K562 (cell line): Measurements from ENCODE around the gene KCNK16. TPM values are rescaled to one million over a fixed set of nuclear protein-coding genes. Genes with fewer than 3 reads are reported as not detected.

Experiments used
- ATAC-seq: fragments of 200-7000 bp; cut with Tn5 transposase; 3 replicates; pipeline ENCODE4 v1.9.1; 2020; ENCODE audit warnings: moderate library complexity
- BruUV-seq: library from RNA; stranded (reverse); fragments of 400-500 nt; replicated peaks from 2 replicates; lab custom pipeline; 2021; lab: Mats Ljungman, UMichigan
- CTCF ChIA-PET: fragments of 300-600 bp; formaldehyde crosslinking; extraction: SDS; loops from one replicate; lab custom pipeline; 2021; ENCODE audit warnings: low intra/inter-chr PET ratio; lab: Yijun Ruan, JAX
- POLR2A ChIA-PET: fragments of 300-600, 350-650 bp; sonication (Branson Sonifier 250); formaldehyde crosslinking; extraction: SDS; loops from one replicate; lab custom pipeline; 2021; ENCODE audit warnings: antibody characterized with exemption, inconsistent platforms; lab: Yijun Ruan, JAX
- DNase-seq, 4 experiments: peaks; one replicate each; pipeline versions ENCODE4 v3.0.0 to v3.0.0-alpha.2; 2011 to 2018; ENCODE audit warnings: low spot score in 3 of 4, mixed read lengths in 3 of 4; ENCODE audit errors: extremely low read depth in 1 of 4
- FAIRE-seq: peaks from 2 replicates; lab custom pipeline; 2011; peaks lifted over from hg19 to GRCh38; lab: Jason Lieb, UNC
- H2AFZ ChIP-seq: 2 replicates; pipeline ENCODE4 v1.6.0; 2011; ENCODE audit warnings: low read depth, low read length, control low read depth, inconsistent platforms
- H3K27ac ChIP-seq: fragments of 200-600 bp; 3 replicates; pipeline ENCODE4 v1.8.0; 2011; ENCODE audit warnings: low read depth, mild to moderate bottlenecking, control low read depth, inconsistent platforms, low read length, moderate library complexity, mixed read lengths; ENCODE audit errors: extremely low read depth
- H3K27me3 ChIP-seq, 2 experiments: fragments of 300-600 bp in 1 of 2; 2 replicates in 1 of 2; 3 replicates in 1 of 2; pipeline versions ENCODE4 v1.6.0 to v1.8.0; 2011; ENCODE audit warnings: inconsistent platforms in 2 of 2, low read length in 2 of 2, mild to moderate bottlenecking in 1 of 2, mixed read lengths in 1 of 2, moderate library complexity in 1 of 2; ENCODE audit not compliant: control insufficient read depth in 2 of 2, insufficient read depth in 2 of 2
- H3K36me3 ChIP-seq: fragments of 300-600 bp; 3 replicates; pipeline ENCODE4 v1.8.0; 2011; ENCODE audit warnings: mild to moderate bottlenecking, low read length, inconsistent platforms; ENCODE audit not compliant: control insufficient read depth, insufficient read depth
- H3K4me1 ChIP-seq, 2 experiments: fragments of 200-600 bp in 1 of 2; replicated peaks in 1 of 2; 2 replicates in 1 of 2; 3 replicates in 1 of 2; pipeline versions ENCODE4 v1.5.1 to v1.8.0; 2011; ENCODE audit warnings: inconsistent platforms in 2 of 2, low read length in 2 of 2, mild to moderate bottlenecking in 1 of 2, mixed read lengths in 1 of 2, moderate library complexity in 1 of 2; ENCODE audit not compliant: control insufficient read depth in 2 of 2, insufficient read depth in 2 of 2
- H3K4me2 ChIP-seq: 2 replicates; pipeline ENCODE4 v1.6.1; 2011; ENCODE audit warnings: low read length, control low read depth, inconsistent platforms, mixed read lengths; ENCODE audit not compliant: insufficient read depth
- H3K4me3 ChIP-seq: fragments of 200-600 bp; sonication (generic), shearing (Covaris generic); 2 replicates; pipeline ENCODE4 v1.5.1; 2016; ENCODE audit warnings: control low read depth, inconsistent platforms
- H3K79me2 ChIP-seq: fragments of 200-600 bp; 3 replicates; pipeline ENCODE4 v1.8.0; 2011; ENCODE audit warnings: low read length, inconsistent platforms; ENCODE audit not compliant: control insufficient read depth, insufficient read depth
- H3K9ac ChIP-seq, 2 experiments: 2 replicates each; pipeline versions ENCODE4 v1.6.0 to v1.6.1; 2011; ENCODE audit warnings: low read depth in 2 of 2, low read length in 2 of 2, control low read depth in 1 of 2, inconsistent platforms in 1 of 2, mild to moderate bottlenecking in 1 of 2, mixed read lengths in 1 of 2; ENCODE audit not compliant: insufficient read depth in 1 of 2
- H3K9me1 ChIP-seq: one replicate; pipeline ENCODE4 v1.6.0; 2011; ENCODE audit warnings: inconsistent platforms, mild to moderate bottlenecking, low read length, moderate library complexity; ENCODE audit not compliant: control insufficient read depth, insufficient read depth
- H3K9me3 ChIP-seq: replicated peaks from 2 replicates; pipeline ENCODE4 v1.5.1; 2011; ENCODE audit warnings: low read depth, low read length, inconsistent platforms; ENCODE audit not compliant: control insufficient read depth, insufficient read depth
- H4K20me1 ChIP-seq: replicated peaks from 2 replicates; pipeline ENCODE4 v1.6.1; 2011; ENCODE audit warnings: low read length, inconsistent platforms, mixed read lengths; ENCODE audit not compliant: control insufficient read depth, insufficient read depth
- CREB3L1 ChIP-seq: fragments of 450-650 bp; IDR thresholded peaks from 2 replicates; pipeline ENCODE4 v1.6.1; 2014; ENCODE audit warnings: low read depth, mild to moderate bottlenecking, moderate library complexity, borderline replicate concordance
- CTCF ChIP-seq, 3 experiments: IDR thresholded peaks in 2 of 3; conservative IDR thresholded peaks in 1 of 3; 2 replicates each; pipeline ENCODE4 v1.5.1; 2011 to 2012; ENCODE audit warnings: low read length in 3 of 3, mild to moderate bottlenecking in 3 of 3, control low read depth in 2 of 3, improper control_type of control experiment in 1 of 3, inconsistent platforms in 1 of 3, low read depth in 1 of 3, mixed read lengths in 1 of 3, moderate library complexity in 1 of 3; ENCODE audit not compliant: insufficient read depth in 2 of 3
- FIP1L1 ChIP-seq: fragments of 200-400 bp; formaldehyde crosslinking; IDR thresholded peaks from 2 replicates; pipeline ENCODE4 v1.6.1; 2018; ENCODE audit warnings: mild to moderate bottlenecking, low read depth, low read length; ENCODE audit not compliant: poor library complexity, severe bottlenecking
- NFE2 ChIP-seq: IDR thresholded peaks from 2 replicates; pipeline ENCODE4 v1.6.1; 2014; ENCODE audit warnings: antibody characterized with exemption, low read depth
- WGBS: fragments of 100-300 bp; shearing (Covaris generic); methylation state at CpG from one replicate; pipeline ENCODE4 v1.1.6; 2016; ENCODE audit warnings: low coverage, mixed read lengths; ENCODE audit not compliant: insufficient coverage; ENCODE audit errors: missing lambda C conversion rate; 5-methylcytosine and 5-hydroxymethylcytosine counted together
- in situ Hi-C: fragments of 300-500 bp; cut with MboI; formaldehyde crosslinking; loops from 4 replicates; pipeline ENCODE4 v1.15.0; 2018; ENCODE audit warnings: inconsistent platforms, mixed read lengths
- intact Hi-C: fragments of 100-400 bp; cut with micrococcal nuclease; formaldehyde crosslinking; loops from 2 replicates; pipeline ENCODE4 v1.14.2; 2022
- polyA plus RNA-seq, 8 experiments: library from polyadenylated mRNA; depleted of rRNA in 4 of 8; stranded (reverse) in 5 of 8; unstranded in 3 of 8; fragments of >200 nt; fragmentation: Nextera tagmentation in 2 of 8; fragmentation: Illumina TruSeq in 1 of 8; extraction: Ambion mirVana in 2 of 8; extraction: Trizol in 1 of 8; gene quantifications; 2 replicates each; pipeline versions ENCODE4 v1.2.1 to v1.2.3, GENCODE V29; 2011 to 2014; ENCODE audit warnings: inconsistent platforms in 1 of 8, missing spikeins in 1 of 8
- total RNA-seq, 7 experiments: library from RNA; depleted of rRNA in 6 of 7; stranded (reverse); fragments of >200 nt in 6 of 7; fragmentation: Illumina TruSeq in 2 of 7; extraction: Trizol in 2 of 7; gene quantifications; 2 replicates each; pipeline versions ENCODE4 v1.2.1 to v1.2.3, GENCODE V29; 2011 to 2021; ENCODE audit warnings: low replicate concordance in 1 of 7

Gene KCNK16
- total and polyA plus RNA-seq, 9 of the 15 experiments (the other 6 are each of a cell fraction or from before 2014, with no cell fraction given) = not detected

- intact Hi-C loops (no loop called here), in situ Hi-C loops (loop anchor here (25.0 kb wide), 3 partner anchors 942 to 1667 kb away; partner anchors contain the start of genes TSPO2 and UNC5CL)
- TF ChIP-seq FIP1L1 (no peak), CREB3L1 (no peak), NFE2 (no peak), CTCF (IDR thresholded peaks at IDR 0.05 in 2 of 3, conservative IDR thresholded peaks at IDR 0.05 in 1 of 3; ENCODE audit: insufficient read depth in 2 of 3, low read depth in 1 of 3, low read length in 3 of 3) (0 out of 6 replicates have a peak, but pooled peaks of 1 of the 3 experiments have one; percentile 3)
- POLR2A ChIA-PET = interaction anchor here (1.1 kb wide), 1 partner anchor 137 kb away, joined by 3 read pairs; no protein-coding TSS in a partner anchor
- ATAC-seq = no peak
- Histone ChIP-seq H3K4me1 (no peaks in the 10 kb centered on the region), H3K79me2 (no peaks in the 10 kb centered on the region), H4K20me1 (peaks cover 3% of the 10 kb centered on the region; the same call in 1 of the 2 replicates), H3K9ac (no peak overlapping the region), H3K9me1 (no peaks in the 10 kb centered on the region), H3K9me3 (no peaks in the 10 kb centered on the region), H2AFZ (no peak overlapping the region), H3K4me3 (no peak overlapping the region), H3K27me3 (peaks cover 3 to 36% of the 10 kb centered on the region in 2 experiments; a peak in 4 of 5 replicates), H3K4me2 (no peak overlapping the region), H3K27ac (no peak overlapping the region), H3K36me3 (no peaks in the 10 kb centered on the region)
- no TSS peak for BruUV-seq
- CTCF ChIA-PET = no interaction called here
- FAIRE-seq = no peak
- DNase-seq = no peak
- 3% methylated on average over 3 of the region's 3 CpGs for WGBS
These were observed 47.9 kb upstream of the KCNK16 start for GRCh38 chr6:39370390-39370789.
